HepG2 (cell line): ENCODE results near the gene NUP35. TPM values are rescaled to one million over a fixed set of nuclear protein-coding genes. Genes with fewer than 3 reads are reported as not detected.

Experiments used
- ATAC-seq: fragments of 200-7000 bp; cut with Tn5 transposase; 3 replicates; pipeline ENCODE4 v1.9.1; 2020; ENCODE audit warnings: mild to moderate bottlenecking, moderate library complexity
- BruUV-seq: library from RNA; stranded (reverse); fragments of 400-500 nt; replicated peaks from 2 replicates; lab custom pipeline; 2021; lab: Mats Ljungman, UMichigan
- CTCF ChIA-PET: fragments of 300-600 bp; formaldehyde crosslinking; extraction: SDS; loops from one replicate; lab custom pipeline; 2021; ENCODE audit warnings: low total read pairs, inconsistent platforms, low intra/inter-chr PET ratio; lab: Yijun Ruan, JAX
- POLR2A ChIA-PET: fragments of 350-600 bp; sonication (Branson Sonifier 250); formaldehyde crosslinking; loops from one replicate; lab custom pipeline; 2020; ENCODE audit warnings: antibody characterized with exemption, inconsistent platforms; lab: Yijun Ruan, JAX
- DNase-seq: peaks from one replicate; pipeline ENCODE4 v3.0.0-alpha.2; 2015; ENCODE audit warnings: low spot score
- FAIRE-seq: peaks from 3 replicates; lab custom pipeline; 2011; peaks lifted over from hg19 to GRCh38; lab: Jason Lieb, UNC
- H2AFZ ChIP-seq: one replicate; pipeline ENCODE4 v1.6.1; 2011; ENCODE audit warnings: low read length, inconsistent platforms
- H3K27ac ChIP-seq: fragments of 300-600 bp; 3 replicates; pipeline ENCODE4 v1.8.0; 2011; ENCODE audit warnings: mixed run types, mild to moderate bottlenecking, mixed read lengths, low read length, inconsistent platforms; ENCODE audit not compliant: insufficient read depth; ENCODE audit errors: extremely low read length
- H3K27me3 ChIP-seq, 2 experiments: fragments of 200-600 bp in 1 of 2; 2 replicates in 1 of 2; 3 replicates in 1 of 2; pipeline versions ENCODE4 v1.6.0 to v1.8.0; 2011; ENCODE audit warnings: low read length in 2 of 2, mild to moderate bottlenecking in 2 of 2, moderate library complexity in 2 of 2, inconsistent platforms in 1 of 2; ENCODE audit not compliant: insufficient read depth in 2 of 2, control insufficient read depth in 1 of 2
- H3K36me3 ChIP-seq, 2 experiments: fragments of 200-600 bp in 1 of 2; replicated peaks in 1 of 2; 2 replicates in 1 of 2; 3 replicates in 1 of 2; pipeline versions ENCODE4 v1.5.1 to v1.8.0; 2011; ENCODE audit warnings: low read length in 2 of 2, inconsistent platforms in 1 of 2; ENCODE audit not compliant: insufficient read depth in 2 of 2, control insufficient read depth in 1 of 2
- H3K4me1 ChIP-seq: 2 replicates; pipeline ENCODE4 v1.5.1; 2012; ENCODE audit warnings: low read length, inconsistent platforms; ENCODE audit not compliant: insufficient read depth
- H3K4me2 ChIP-seq: 2 replicates; pipeline ENCODE4 v1.6.0; 2011; ENCODE audit warnings: low read depth, low read length, inconsistent platforms
- H3K4me3 ChIP-seq, 3 experiments: fragments of 200-600 bp in 1 of 3; sonication (generic), shearing (Covaris generic) in 1 of 3; replicated peaks in 1 of 3; 2 replicates each; pipeline ENCODE4 v1.5.1; 2011 to 2016; ENCODE audit warnings: low read length in 3 of 3, inconsistent platforms in 2 of 3, low read depth in 2 of 3, mild to moderate bottlenecking in 2 of 3, control low read depth in 1 of 3, mixed read lengths in 1 of 3; ENCODE audit not compliant: insufficient read depth in 1 of 3
- H3K79me2 ChIP-seq: one replicate; pipeline ENCODE4 v1.6.1; 2011; ENCODE audit warnings: low read length, inconsistent platforms; ENCODE audit not compliant: insufficient read depth
- H3K9ac ChIP-seq: 2 replicates; pipeline ENCODE4 v1.6.0; 2011; ENCODE audit warnings: mild to moderate bottlenecking, low read depth, low read length, inconsistent platforms; ENCODE audit not compliant: insufficient read depth
- H3K9me3 ChIP-seq: 2 replicates; pipeline ENCODE4 v1.5.1; 2012; ENCODE audit warnings: mild to moderate bottlenecking, low read length
- H4K20me1 ChIP-seq: 2 replicates; pipeline ENCODE4 v1.6.0; 2011; ENCODE audit warnings: inconsistent platforms, mild to moderate bottlenecking, low read length, moderate library complexity; ENCODE audit not compliant: insufficient read depth
- ERF ChIP-seq: IDR thresholded peaks from 2 replicates; pipeline ENCODE4 v1.6.1; 2018; ENCODE audit warnings: missing biosample characterization, missing genetic modification reagents
- NR2F2 ChIP-seq: IDR thresholded peaks from 2 replicates; pipeline ENCODE4 v1.6.1; 2012; ENCODE audit warnings: low read depth, inconsistent platforms, borderline replicate concordance
- POGZ ChIP-seq: sonication (generic); formaldehyde crosslinking; IDR thresholded peaks from 2 replicates; pipeline ENCODE4 v1.4.0; 2020; ENCODE audit warnings: mild to moderate bottlenecking, missing genetic modification reagents
- ZNF318 ChIP-seq: sonication (generic); formaldehyde crosslinking; IDR thresholded peaks from 2 replicates; pipeline ENCODE4 v1.4.0; 2020; ENCODE audit warnings: mild to moderate bottlenecking, missing genetic modification reagents
- ZNF350 ChIP-seq: sonication (generic); formaldehyde crosslinking; IDR thresholded peaks from 2 replicates; pipeline ENCODE4 v1.4.0; 2020; ENCODE audit warnings: mild to moderate bottlenecking, low read depth, missing genetic modification reagents, borderline replicate concordance
- ZNF503 ChIP-seq: sonication (generic); formaldehyde crosslinking; IDR thresholded peaks from 2 replicates; pipeline ENCODE4 v1.4.0; 2020; ENCODE audit warnings: missing genetic modification reagents
- ZSCAN12 ChIP-seq: sonication (generic); formaldehyde crosslinking; IDR thresholded peaks from 2 replicates; pipeline ENCODE4 v1.9.0; 2021; ENCODE audit warnings: mild to moderate bottlenecking, missing genetic modification reagents
- WGBS: methylation state at CpG from one replicate; pipeline ENCODE4 v1.1.6; 2017; ENCODE audit warnings: low lambda C conversion rate; 5-methylcytosine and 5-hydroxymethylcytosine counted together
- in situ Hi-C: cut with HindIII; loops from 2 replicates; pipeline ENCODE4 v1.10.0; 2017; ENCODE audit warnings: low pct_unique_long_range_greater_than_20kb; ENCODE audit not compliant: extremely low pct_ligation_motif_present
- intact Hi-C: fragments of 100-400 bp; cut with micrococcal nuclease; formaldehyde crosslinking; loops from one replicate; pipeline ENCODE4 v1.10.0; 2022; ENCODE audit not compliant: unreplicated experiment
- polyA plus RNA-seq, 8 experiments: library from polyadenylated mRNA; depleted of rRNA in 3 of 8; stranded (reverse) in 7 of 8; unstranded in 1 of 8; fragments of >200 nt; fragmentation: Illumina TruSeq in 4 of 8; extraction: Trizol in 4 of 8; gene quantifications; 2 replicates each; pipeline versions ENCODE4 v1.2.1 to v1.2.3, GENCODE V29; 2011 to 2016; ENCODE audit warnings: low read depth in 4 of 8, missing spikeins in 1 of 8, mixed read lengths in 1 of 8; ENCODE audit not compliant: insufficient read depth in 1 of 8
- total RNA-seq, 5 experiments: library from RNA; depleted of rRNA; stranded (reverse); fragments of >200 nt; fragmentation: Illumina TruSeq; extraction: Trizol; gene quantifications; 2 replicates each; pipeline ENCODE4 v1.2.3, GENCODE V29; 2016; ENCODE audit warnings: low read depth in 1 of 5
- TF ChIP-seq, protein P1 (sequence below): sonication (generic); formaldehyde crosslinking; IDR thresholded peaks from 2 replicates; pipeline ENCODE4 v1.8.0; 2022; ENCODE audit warnings: missing genetic modification reagents, mild to moderate bottlenecking, moderate library complexity, borderline replicate concordance

NUP35 gene
- total and polyA plus RNA-seq, 2 of the 13 experiments (the other 11 are each of a cell fraction or from before 2014, with no cell fraction given), result 16.9 to 53.6 TPM

GRCh38 chr2:183186766-183187165, 62.5 kb downstream of the NUP35 start:
- no TSS peak for BruUV-seq
- peaks cover 17% of the 10 kb centered on the region for H3K9me3 ChIP-seq

More at GRCh38 chr2:183186766-183187165, 62.5 kb downstream of the NUP35 start:
- Histone ChIP-seq H3K36me3 (peaks cover 9 to 69% of the 10 kb centered on the region in 2 experiments; a peak in 4 of 5 replicates), H3K79me2 (no peaks in the 10 kb centered on the region), H3K4me2 (no peak overlapping the region), H3K27me3 (no peaks in the 10 kb centered on the region), H3K9ac (no peak overlapping the region), H4K20me1 (no peaks in the 10 kb centered on the region), H3K4me1 (0 out of 2 replicates have a peak, but pooled peaks cover 9% of the 10 kb centered on the region), H3K4me3 (no peak overlapping the region), H2AFZ (no peak overlapping the region), H3K27ac (no peak overlapping the region)
- intact Hi-C loops, result no loop called here
- no peak for DNase-seq
- TF ChIP-seq POGZ (CRISPR knock-in tag) (no peak), ZNF503 (CRISPR knock-in tag) (no peak), ZSCAN12 (CRISPR knock-in tag) (no peak), ZNF350 (CRISPR knock-in tag) (no peak), ZNF318 (CRISPR knock-in tag) (no peak), ERF (CRISPR knock-in tag) (no peak), NR2F2 (no peak)
- TF ChIP-seq, protein P1, sequence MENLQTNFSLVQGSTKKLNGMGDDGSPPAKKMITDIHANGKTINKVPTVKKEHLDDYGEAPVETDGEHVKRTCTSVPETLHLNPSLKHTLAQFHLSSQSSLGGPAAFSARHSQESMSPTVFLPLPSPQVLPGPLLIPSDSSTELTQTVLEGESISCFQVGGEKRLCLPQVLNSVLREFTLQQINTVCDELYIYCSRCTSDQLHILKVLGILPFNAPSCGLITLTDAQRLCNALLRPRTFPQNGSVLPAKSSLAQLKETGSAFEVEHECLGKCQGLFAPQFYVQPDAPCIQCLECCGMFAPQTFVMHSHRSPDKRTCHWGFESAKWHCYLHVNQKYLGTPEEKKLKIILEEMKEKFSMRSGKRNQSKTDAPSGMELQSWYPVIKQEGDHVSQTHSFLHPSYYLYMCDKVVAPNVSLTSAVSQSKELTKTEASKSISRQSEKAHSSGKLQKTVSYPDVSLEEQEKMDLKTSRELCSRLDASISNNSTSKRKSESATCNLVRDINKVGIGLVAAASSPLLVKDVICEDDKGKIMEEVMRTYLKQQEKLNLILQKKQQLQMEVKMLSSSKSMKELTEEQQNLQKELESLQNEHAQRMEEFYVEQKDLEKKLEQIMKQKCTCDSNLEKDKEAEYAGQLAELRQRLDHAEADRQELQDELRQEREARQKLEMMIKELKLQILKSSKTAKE (CRISPR knock-in tag), result no peak
- POLR2A ChIA-PET, result no interaction called here
- FAIRE-seq, result no peak
- whole genome bisulfite sequencing, result 98% methylated on average over 1 of the region's 1 CpG
- ATAC-seq, result no peak
- CTCF ChIA-PET, result no interaction called here
- in situ Hi-C loops, result no loop called here
